ENCODE data around the gene KIF15. TPM values are rescaled to one million over a fixed set of nuclear protein-coding genes. Genes with fewer than 3 reads are reported as not detected.
"Not testable (repeated sequence)": the region's sequence is repeated elsewhere in the genome, so short reads cannot be mapped to it uniquely, and the experiment has no call there.

KIF15 gene
- total and polyA plus RNA-seq, 8 donors, result 0.45 to 9.3 (median 2.5) TPM

DNA sequence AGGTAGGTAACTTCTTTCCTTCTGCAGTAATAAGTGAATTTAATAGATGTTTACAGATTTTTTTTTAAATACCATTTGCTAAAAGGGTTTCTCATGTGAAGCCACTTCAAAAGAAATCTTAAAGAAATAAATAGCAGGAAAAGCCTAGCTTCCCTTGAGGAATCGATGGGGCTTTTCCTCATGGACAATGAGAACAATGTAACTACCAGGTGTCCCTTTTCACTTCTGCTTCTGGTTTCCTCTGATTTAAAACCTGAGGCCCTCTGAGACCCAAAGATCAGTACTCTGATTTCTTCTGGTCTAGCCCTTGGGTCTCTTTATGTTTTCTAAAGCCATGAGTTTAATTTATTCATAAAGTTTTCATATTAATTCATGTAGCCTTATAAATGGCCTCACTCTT is 87.0 kb downstream of the KIF15 start:
- Histone ChIP-seq H3K9me3 (no peaks in the 10 kb centered on the region), H3K27me3 (no peaks in the 10 kb centered on the region), H3K4me3 (no peak overlapping the region), H3K4me1 (peaks cover 0 to 17% (median 2%) of the 10 kb centered on the region in 4 donors), H3K36me3 (peaks cover 0 to 5% (median 0%) of the 10 kb centered on the region in 4 donors), H3K27ac (no peak overlapping the region)
- no peak for DNase-seq
- intact Hi-C loops (cut with DNase I; ENCODE audit: low total_unique reads), result no loop called here
- TF ChIP-seq, protein P1, sequence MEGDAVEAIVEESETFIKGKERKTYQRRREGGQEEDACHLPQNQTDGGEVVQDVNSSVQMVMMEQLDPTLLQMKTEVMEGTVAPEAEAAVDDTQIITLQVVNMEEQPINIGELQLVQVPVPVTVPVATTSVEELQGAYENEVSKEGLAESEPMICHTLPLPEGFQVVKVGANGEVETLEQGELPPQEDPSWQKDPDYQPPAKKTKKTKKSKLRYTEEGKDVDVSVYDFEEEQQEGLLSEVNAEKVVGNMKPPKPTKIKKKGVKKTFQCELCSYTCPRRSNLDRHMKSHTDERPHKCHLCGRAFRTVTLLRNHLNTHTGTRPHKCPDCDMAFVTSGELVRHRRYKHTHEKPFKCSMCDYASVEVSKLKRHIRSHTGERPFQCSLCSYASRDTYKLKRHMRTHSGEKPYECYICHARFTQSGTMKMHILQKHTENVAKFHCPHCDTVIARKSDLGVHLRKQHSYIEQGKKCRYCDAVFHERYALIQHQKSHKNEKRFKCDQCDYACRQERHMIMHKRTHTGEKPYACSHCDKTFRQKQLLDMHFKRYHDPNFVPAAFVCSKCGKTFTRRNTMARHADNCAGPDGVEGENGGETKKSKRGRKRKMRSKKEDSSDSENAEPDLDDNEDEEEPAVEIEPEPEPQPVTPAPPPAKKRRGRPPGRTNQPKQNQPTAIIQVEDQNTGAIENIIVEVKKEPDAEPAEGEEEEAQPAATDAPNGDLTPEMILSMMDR (IDR thresholded peaks at IDR 0.05), result no peak
- TF ChIP-seq POLR2A (IDR thresholded peaks at IDR 0.05) (no peak), EP300 (IDR thresholded peaks at IDR 0.05) (no peak), POLR2AphosphoS5 (IDR thresholded peaks at IDR 0.05) (no peak)
- WGBS, 5 donors, result 41 to 97% (median 85%) methylated on average over 1 of the region's 1 CpG

DNA sequence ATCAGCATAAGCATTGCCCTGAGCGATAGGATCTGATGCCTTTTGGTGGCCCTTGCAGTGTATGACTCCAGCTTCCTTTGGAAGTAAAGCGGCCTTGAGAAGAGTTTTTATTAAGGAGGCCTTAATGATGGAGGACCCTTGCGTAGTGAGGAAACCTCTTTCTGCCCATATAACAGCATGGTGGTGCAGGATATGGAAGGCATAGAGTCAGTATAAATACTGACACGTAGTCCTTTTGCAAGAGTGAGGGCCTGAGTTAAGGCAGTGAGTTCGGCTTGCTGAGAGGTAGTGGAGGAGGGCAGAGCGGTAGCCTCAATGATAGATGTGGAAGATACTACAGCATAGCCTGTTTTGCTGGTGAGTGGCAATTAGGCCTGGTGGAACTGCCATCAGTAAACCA is 95.1 kb downstream of the KIF15 start:
- H3K4me3 ChIP-seq; H3K27ac ChIP-seq; H3K4me1 ChIP-seq; H3K27me3 ChIP-seq; intact Hi-C loops (cut with DNase I; ENCODE audit: low total_unique reads); DNase-seq; H3K36me3 ChIP-seq: not testable (repeated sequence)
- 94 to 99% (median 98%) methylated on average over 6 of the region's 6 CpGs for WGBS, 5 donors
- H3K9me3 ChIP-seq, result peaks cover 0 to 15% (median 6%) of the 10 kb centered on the region in 4 donors

DNA sequence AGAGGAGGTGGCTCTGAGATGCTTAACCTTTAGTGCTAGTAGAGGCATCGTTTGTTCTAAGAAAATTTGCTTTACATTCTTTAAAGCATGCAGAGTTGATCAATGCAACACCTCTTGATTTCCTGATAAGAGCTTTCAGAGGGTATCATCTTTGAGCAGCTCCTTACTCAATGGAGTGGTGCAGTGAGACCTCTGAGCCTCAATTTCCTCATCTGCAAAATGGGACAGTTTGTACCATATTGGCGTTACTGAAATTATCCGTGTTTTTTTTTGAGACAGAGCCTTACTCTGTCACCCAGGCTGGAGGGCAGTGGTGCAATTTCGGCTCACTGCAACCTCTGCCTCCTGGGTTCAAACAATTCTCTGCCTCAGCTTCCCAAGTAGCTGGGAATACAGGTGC is 98.5 kb downstream of the KIF15 start:
- TF ChIP-seq POLR2AphosphoS5 (IDR thresholded peaks at IDR 0.05) (no peak), POLR2A (IDR thresholded peaks at IDR 0.05) (no peak), EP300 (IDR thresholded peaks at IDR 0.05) (no peak)
- TF ChIP-seq, protein P1 (IDR thresholded peaks at IDR 0.05), result no peak

DNA sequence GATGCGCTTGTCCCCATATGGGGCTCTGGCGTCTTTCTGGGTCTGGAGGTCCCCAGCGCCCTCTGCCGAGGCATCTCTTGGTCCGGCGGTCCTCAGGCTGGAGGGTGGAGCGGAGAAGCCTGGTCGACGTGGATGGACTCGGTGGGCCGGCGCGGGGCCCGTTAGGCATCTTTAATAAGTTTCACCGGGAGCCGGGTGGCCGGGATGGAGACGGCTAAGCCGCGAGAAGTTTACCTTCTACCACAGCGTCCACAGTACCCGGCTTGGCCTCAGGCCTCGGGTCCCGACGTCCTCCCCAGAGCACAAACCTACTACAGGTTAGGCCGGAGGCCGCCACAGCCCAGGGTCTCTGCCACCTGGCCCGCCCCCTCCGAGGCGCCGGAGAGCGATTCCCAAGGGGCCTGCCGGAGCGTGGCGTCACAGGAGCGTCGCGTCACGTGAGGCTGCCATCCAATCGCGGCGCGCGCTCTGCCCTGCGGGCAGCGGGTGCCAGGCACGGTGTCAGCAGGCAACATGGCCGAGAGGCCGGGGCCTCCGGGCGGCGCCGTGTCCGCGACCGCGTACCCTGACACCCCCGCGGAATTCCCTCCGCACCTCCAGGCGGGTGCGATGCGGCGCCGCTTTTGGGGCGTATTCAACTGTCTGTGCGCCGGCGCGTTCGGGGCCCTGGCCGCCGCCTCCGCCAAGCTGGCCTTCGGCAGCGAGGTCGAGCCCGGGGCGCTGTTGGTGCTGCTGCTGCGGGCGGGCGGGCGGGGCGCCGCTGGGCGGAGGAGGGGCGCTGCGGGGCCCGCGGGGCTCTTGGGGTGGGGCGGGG is 100.0 kb downstream of the KIF15 start, which contains the start of gene TMEM42:
Gene TMEM42 (plus strand): TSS at position 501 of the 814 bp plus-strand sequence. CDS start 13 bp downstream, at position 514.
- DNase-seq, result peak; percentile 91 to 98
- Histone ChIP-seq H3K27me3 (no peaks in the 10 kb centered on the region), H3K27ac (peak within 1 kb of the TSS; percentile 91 to 97 (median 94)), H3K36me3 (peaks cover 0 to 17% (median 5%) of the 10 kb centered on the region in 4 donors), H3K9me3 (peaks cover 0 to 8% (median 3%) of the 10 kb centered on the region in 4 donors), H3K4me1 (peaks cover 8 to 34% (median 22%) of the 10 kb centered on the region in 4 donors), H3K4me3 (peak within 1 kb of the TSS; percentile 57 to 78 (median 68))
- whole genome bisulfite sequencing, 5 donors, result 1 to 4% (median 2%) methylated on average over 36 to 91 of the region's 91 CpGs
- no peak for TF ChIP-seq EP300 (IDR thresholded peaks at IDR 0.05)
- TF ChIP-seq, protein P1 (IDR thresholded peaks at IDR 0.05), result no peak
- peak in 1 of 4 donors; percentile 65 for TF ChIP-seq POLR2A (IDR thresholded peaks at IDR 0.05)
- peak; percentile 88 to 93 (median 93) for TF ChIP-seq POLR2AphosphoS5 (IDR thresholded peaks at IDR 0.05)
- intact Hi-C loops (cut with DNase I; ENCODE audit: low total_unique reads), result no loop called here

More for the DNA sequence above, 98.5 kb downstream of the KIF15 start:
- Histone ChIP-seq H3K4me3 (no peak overlapping the region), H3K9me3 (peaks cover 0 to 15% (median 6%) of the 10 kb centered on the region in 4 donors), H3K27me3 (no peaks in the 10 kb centered on the region), H3K36me3 (peaks cover 0 to 3% (median 1%) of the 10 kb centered on the region in 4 donors), H3K27ac (no peak overlapping the region), H3K4me1 (peaks cover 8 to 30% (median 22%) of the 10 kb centered on the region in 4 donors)
- intact Hi-C loops (cut with DNase I; ENCODE audit: low total_unique reads), result no loop called here
- 93 to 99% (median 97%) methylated on average over 4 of the region's 4 CpGs for WGBS, 5 donors
- no peak for DNase-seq

Measured in stomach (tissue), 9 donors.